GM13976 (cell line): ENCODE measurements around the gene GBP2.

Experiments
- DNase-seq: peaks from one replicate; pipeline ENCODE4 v3.0.0; 2012; ENCODE audit warnings: low spot score
- in situ Hi-C: fragments of 300-500 bp; cut with MboI; formaldehyde crosslinking; loops from one replicate; pipeline ENCODE4 v1.12.0; 2022; ENCODE audit warnings: low sequenced_read_pairs, mixed read lengths, inconsistent platforms; ENCODE audit not compliant: unreplicated experiment
- TF ChIP-seq, protein P1 (sequence below): IDR thresholded peaks from 2 replicates; pipeline ENCODE4 v1.5.1; 2012; ENCODE audit warnings: borderline replicate concordance, mild to moderate bottlenecking; ENCODE audit not compliant: insufficient read depth; ENCODE audit errors: extremely low read depth, missing control alignments, control extremely low read depth

Gene GBP2, protein sequence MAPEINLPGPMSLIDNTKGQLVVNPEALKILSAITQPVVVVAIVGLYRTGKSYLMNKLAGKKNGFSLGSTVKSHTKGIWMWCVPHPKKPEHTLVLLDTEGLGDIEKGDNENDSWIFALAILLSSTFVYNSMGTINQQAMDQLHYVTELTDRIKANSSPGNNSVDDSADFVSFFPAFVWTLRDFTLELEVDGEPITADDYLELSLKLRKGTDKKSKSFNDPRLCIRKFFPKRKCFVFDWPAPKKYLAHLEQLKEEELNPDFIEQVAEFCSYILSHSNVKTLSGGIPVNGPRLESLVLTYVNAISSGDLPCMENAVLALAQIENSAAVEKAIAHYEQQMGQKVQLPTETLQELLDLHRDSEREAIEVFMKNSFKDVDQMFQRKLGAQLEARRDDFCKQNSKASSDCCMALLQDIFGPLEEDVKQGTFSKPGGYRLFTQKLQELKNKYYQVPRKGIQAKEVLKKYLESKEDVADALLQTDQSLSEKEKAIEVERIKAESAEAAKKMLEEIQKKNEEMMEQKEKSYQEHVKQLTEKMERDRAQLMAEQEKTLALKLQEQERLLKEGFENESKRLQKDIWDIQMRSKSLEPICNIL

DNA sequence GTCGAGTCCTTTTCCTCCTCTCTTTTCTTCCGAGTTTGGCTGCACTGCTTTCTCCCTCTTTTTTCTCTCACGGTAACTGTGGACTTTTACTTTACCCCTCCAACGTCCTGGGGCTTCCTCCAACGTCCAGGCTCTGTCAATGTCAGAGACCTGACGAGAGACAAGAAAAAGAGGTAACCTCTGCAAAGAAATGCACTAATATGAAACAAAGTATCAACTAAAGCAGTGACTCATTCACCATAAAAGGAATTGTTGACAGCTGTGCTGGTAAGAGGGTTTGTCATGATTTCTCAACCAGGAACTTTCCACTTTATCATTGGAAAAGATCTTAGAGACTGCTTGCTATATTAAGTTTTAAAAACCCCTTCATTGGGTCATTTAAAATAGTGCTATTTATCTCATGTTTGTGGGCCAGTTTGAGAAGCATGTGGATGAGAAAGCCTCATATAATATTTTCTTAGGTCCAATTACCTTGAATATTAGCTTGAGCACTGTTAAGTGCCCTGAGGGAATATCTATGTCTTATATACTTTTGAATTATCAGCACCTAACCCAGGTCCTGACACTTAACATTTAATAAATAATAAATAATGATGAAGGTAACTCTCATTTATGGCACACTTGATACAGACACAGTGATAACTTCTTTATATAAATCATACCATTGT lies at the start of gene GBP2:
GBP2 (minus strand) TSS at position 202 of the 668 bp plus-strand sequence. CDS start 4,148 bp downstream, outside the sequence.
- peak; percentile 61 for DNase-seq
- in situ Hi-C loops = no loop called here
- TF ChIP-seq, protein P1, sequence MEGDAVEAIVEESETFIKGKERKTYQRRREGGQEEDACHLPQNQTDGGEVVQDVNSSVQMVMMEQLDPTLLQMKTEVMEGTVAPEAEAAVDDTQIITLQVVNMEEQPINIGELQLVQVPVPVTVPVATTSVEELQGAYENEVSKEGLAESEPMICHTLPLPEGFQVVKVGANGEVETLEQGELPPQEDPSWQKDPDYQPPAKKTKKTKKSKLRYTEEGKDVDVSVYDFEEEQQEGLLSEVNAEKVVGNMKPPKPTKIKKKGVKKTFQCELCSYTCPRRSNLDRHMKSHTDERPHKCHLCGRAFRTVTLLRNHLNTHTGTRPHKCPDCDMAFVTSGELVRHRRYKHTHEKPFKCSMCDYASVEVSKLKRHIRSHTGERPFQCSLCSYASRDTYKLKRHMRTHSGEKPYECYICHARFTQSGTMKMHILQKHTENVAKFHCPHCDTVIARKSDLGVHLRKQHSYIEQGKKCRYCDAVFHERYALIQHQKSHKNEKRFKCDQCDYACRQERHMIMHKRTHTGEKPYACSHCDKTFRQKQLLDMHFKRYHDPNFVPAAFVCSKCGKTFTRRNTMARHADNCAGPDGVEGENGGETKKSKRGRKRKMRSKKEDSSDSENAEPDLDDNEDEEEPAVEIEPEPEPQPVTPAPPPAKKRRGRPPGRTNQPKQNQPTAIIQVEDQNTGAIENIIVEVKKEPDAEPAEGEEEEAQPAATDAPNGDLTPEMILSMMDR = no peak

DNA sequence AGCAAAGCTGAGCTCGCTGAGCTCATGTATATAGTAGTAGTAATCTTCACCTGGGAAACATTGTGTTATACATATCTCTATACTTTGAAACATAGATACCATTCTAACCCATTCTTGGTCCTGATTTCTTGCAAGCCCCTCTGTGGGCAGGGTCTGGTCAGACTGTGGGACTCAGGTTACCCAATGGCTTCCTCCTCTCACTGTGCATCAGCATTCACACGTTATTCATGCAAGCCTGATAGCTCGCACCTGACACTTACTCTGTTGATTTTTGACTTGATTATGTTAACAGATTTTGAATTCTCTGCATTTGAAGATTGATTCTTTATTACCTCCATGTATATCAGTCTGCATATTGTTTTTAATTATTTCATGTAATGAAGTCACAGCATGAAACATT lies 48.6 kb upstream of the GBP2 start:
- TF ChIP-seq, protein P1 = no peak
- in situ Hi-C loops = no loop called here
- DNase-seq = no peak

DNA sequence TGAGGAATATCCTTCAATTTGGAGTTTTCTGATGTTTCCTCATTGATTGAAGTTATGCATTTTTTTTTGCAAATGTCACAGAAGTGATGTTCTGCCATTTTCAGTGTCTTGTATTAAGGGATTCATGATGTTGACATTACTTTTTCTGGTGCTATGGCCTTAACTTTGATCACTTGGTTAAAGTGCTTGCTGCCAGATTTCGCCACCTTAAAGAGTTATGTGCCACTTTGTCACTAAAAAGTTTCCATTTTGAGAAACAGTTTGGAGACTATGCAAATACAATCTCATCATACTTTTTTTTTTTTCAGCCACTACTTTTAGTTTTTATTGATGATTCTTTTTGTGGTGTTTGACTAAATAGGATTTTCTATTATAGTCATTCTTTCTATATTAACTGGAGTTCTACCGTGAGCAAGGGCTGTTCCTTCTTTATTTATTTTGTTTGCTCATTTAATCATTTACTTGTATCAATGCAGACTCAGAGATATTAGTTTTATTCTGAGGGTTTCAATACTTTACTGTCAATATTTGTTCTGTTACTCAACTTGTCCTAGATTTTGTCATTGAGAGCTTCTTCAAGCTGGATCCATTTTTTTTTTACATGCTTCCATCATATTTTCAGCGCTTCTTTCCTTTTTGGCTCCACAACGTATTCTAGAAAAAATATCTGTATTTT lies 46.7 kb upstream of the GBP2 start:
- in situ Hi-C loops = no loop called here
- TF ChIP-seq, protein P1 = no peak

DNA sequence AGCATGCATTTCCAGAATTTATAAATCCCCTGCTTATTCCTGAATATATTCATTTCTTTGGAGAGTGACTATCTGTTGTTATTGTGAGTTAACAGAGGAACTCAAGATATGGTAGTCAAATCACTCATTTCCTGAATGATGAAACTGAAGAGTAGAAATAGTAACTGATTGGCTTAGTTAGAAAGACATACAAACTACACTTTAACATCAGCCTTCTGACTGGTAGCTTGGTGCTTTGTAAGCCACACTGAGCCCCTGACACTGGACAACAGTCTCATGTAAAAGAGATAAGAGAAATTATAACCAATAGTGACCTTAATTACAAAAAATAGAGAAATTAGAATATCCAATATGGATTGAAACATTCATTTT lies 45.1 kb upstream of the GBP2 start:
- DNase-seq = no peak
- TF ChIP-seq, protein P1 = no peak

More for the DNA sequence above, 46.7 kb upstream of the GBP2 start:
- no peak for DNase-seq

DNA sequence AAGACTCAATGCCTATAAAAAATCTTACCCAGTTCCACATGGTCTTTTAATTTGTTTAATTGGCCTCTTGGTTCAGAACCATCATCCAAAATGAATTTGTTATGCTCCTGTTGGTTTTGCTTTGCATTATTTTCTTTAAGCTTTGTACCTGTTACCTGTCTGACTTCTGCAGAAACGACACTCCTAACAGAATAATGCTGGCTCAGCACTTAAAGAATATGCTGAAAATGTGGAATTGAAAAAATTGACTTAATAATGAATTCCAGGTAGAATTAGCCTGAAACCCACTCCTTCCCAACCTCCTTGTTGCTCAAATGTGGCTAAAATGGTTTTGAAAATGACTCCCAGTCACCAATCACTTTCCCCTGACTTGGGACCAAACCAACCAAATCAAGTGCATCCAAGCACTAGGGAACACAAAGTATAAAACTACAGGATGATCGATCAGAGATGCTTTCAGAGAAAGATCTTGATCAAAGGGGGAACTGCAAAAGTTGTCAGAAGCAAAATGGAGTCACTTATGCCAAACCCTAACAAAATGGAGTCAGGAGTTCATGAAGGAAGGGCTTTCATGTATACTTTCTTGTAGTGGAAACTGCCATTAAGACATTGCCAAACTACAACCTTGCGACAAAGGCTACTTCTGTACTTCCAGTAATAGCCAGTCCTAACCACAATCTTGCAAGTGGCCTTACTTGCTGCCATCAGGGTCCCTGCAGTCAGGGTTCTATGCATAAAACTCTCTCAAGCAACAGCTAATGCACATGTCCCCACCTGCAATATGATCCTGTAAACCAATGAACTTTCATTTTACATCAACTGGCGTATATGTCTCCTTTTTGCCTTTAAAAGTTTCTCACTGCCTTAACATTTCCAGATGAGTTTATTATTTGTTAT lies 44.5 kb upstream of the GBP2 start:
- no peak for DNase-seq
- TF ChIP-seq, protein P1 = no peak
- in situ Hi-C loops = no loop called here

More for the DNA sequence above, 45.1 kb upstream of the GBP2 start:
- in situ Hi-C loops = no loop called here
